Gastrocnemius medialis (tissue), 4 donors: ENCODE data around the gene SETD4.

Experiments used
- POLR2A ChIP-seq, 2 donors: fragments of 450-650 bp; IDR thresholded peaks; one replicate each; pipeline ENCODE4 v1.6.1; 2017; ENCODE audit warnings: antibody characterized with exemption in 2 of 2, mild to moderate bottlenecking in 2 of 2, moderate library complexity in 2 of 2
- TF ChIP-seq, protein P1 (sequence below), 5 experiments: fragments of 450-650 bp in 3 of 5; fragments of 200-600 bp in 2 of 5; sonication (generic) in 2 of 5; IDR thresholded peaks in 4 of 5; conservative IDR thresholded peaks in 1 of 5; 1 replicate in 4 of 5; 2 replicates in 1 of 5; pipeline ENCODE4 v1.5.1; 2016 to 2019; ENCODE audit warnings: antibody characterized with exemption in 5 of 5, mild to moderate bottlenecking in 3 of 5, moderate library complexity in 3 of 5

DNA sequence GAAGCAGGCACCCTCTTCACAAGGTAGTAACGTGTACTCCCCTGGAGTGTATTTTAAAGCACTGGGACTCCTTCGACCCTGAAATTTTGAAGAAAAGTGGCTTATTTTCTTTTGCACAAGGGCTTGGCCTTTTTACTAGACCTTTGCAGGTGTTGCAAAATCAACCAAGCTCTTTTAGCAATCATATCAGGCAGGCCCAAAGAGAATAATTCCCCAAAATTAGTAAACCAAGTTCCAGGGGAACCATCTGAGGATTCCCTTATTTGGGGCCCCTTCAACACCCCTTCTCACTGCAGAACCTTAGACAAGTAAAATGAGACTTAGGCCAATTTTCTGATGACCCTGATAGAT is 37.8 kb upstream of the SETD4 start:
- TF ChIP-seq, protein P1, sequence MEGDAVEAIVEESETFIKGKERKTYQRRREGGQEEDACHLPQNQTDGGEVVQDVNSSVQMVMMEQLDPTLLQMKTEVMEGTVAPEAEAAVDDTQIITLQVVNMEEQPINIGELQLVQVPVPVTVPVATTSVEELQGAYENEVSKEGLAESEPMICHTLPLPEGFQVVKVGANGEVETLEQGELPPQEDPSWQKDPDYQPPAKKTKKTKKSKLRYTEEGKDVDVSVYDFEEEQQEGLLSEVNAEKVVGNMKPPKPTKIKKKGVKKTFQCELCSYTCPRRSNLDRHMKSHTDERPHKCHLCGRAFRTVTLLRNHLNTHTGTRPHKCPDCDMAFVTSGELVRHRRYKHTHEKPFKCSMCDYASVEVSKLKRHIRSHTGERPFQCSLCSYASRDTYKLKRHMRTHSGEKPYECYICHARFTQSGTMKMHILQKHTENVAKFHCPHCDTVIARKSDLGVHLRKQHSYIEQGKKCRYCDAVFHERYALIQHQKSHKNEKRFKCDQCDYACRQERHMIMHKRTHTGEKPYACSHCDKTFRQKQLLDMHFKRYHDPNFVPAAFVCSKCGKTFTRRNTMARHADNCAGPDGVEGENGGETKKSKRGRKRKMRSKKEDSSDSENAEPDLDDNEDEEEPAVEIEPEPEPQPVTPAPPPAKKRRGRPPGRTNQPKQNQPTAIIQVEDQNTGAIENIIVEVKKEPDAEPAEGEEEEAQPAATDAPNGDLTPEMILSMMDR (IDR thresholded peaks at IDR 0.05 in 4 of 5, conservative IDR thresholded peaks at IDR 0.05 in 1 of 5), result no peak
- no peak for TF ChIP-seq POLR2A (IDR thresholded peaks at IDR 0.05)
